HG03565 (cell line): ENCODE results near the gene PLD4.

Experiments used
- ATAC-seq: cut with Tn5 transposase; IDR thresholded peaks from one replicate; pipeline ENCODE4 v1.9.1; 2021; ENCODE audit warnings: mild to moderate bottlenecking, moderate library complexity; ENCODE audit not compliant: unreplicated experiment

Gene PLD4

DNA sequence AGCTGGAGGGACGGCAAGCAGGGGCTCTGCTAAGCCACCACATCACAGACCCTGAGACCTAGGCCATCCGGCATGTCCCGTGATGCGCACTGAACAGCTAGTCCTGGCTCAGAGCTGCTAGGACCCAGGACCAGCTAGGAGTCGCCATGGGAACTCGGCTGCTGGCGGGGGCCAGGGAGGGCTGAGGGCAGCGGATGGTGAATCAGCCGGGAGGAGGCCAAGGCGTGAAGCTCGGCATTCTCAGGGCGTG lies 48.4 kb downstream of the PLD4 start:
- no peak for ATAC-seq

DNA sequence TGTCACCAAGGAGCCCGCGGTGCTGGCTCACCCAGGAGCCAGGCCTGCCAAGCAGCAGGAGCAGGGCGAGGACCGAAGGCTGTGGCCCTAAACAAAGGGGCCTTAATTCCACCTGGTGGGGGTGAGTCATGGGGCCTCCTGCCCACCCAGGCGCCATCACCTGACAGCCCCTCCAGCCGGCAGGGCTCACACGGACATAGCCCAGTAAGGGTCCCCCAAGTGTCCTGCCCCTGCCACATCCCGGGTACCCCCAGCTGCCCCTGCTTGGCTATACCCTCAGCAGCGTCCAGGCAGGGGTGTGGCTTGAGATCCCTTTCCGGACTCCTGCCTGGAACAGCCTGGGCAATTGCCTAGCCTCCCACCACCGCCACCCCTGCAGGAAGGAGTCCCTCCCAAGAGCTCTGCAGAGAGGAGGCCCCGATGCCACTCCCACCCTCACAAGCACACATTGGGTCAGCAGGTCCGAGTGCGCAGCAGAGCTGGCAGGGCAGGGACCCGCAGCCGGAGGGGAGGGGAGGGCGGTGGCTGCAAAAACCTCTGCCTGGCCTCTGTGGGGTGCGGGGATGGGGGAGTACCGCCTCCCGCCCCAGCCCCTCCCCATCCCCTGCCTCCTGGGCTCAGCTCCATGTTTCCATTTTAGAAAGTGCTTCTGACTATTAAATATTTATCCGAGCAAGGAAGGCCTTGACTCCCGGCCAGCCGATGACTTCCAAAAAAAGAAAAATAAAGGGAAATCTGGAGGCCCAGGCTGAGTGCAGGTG lies 48.9 kb downstream of the PLD4 start:
- ATAC-seq, result no peak

DNA sequence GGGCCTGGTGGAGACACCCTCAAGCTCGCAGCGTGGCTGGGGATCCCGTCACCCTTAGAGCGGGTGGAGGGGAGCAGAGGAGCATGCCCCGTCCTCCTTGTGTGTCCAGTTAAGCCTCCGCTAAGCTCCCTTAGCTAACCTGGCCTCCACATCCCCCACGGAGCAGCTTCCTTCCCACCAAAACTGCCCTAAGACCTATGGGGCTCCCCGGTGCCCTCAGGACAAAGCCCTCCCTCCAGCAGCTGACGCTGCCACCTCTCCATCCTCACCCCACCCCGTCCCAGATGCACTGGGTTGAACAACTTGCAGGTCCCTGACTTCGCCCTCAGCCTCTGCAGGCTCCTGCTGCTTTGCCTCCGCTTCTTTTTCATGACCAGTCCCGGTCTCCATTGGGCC lies 49.5 kb downstream of the PLD4 start:
- ATAC-seq, result no peak

DNA sequence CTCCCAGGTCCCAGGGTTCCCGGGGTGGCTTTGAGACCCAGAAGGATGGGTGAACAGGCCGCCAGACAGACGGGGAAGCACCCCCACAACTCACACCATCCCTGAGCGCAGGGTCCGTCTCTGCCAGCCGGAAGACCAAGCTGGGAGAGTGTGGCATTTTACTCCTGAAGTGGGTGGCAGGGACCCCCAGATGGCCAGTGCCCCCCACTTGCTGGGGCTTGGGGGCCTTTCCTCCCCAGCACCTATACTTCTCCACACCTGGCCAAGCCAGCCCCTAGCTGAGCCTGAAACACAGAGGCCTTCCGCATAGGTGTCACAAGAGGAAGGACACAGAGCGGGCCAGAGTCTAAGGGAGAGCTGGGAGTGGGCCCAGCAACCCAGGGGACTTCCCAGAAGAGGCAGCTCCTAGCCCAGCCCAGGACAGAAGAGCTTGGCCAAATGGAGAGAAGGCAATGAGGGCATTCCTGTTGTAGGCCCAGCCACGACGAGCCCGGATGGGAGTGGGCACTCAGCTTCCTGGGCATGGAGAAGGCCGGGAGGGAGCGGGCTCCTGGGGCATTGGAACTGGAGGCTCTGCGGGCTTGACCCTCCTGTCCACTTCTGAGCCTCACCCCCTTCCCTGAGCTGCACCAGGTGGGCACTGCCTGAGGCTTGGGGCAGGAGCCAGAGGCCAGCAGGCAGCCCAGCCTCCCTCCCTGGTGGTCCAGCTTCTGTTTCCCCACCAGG lies 50.1 kb downstream of the PLD4 start:
- no peak for ATAC-seq

DNA sequence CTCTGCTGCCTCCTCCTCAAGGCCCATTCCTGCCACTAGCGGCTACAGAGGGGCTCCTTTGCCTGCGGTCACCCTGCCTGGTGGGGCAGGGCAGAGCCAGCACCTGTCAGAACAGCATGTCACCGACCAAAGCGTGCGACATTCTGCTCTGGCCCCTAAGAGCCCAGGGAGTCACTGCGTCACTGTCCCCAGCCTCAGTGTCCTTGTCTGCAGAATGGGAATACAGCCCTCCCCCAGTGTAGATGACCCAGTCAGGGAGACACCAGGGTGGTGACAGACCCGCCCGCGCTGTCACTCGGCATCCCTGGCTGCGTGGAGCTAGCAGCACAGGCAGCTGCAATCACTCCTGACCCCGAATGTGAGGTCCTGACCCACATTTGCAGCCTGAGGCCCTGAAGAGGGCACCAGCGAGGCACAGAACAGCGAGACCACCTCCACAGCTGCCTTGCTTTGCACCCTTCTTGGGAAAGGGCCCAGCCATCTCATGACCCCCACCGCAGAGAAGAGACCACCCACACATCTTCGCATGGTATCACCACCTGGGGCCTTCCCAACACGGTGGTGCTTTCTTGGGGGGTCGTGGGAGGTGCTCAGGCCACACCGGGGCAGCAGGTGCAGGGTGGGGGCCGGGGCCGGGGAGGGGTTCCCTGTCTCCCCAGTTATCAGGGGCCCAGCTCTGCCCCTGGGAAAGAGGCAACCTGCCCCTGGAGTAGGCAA lies 51.0 kb downstream of the PLD4 start:
- ATAC-seq, result no peak

DNA sequence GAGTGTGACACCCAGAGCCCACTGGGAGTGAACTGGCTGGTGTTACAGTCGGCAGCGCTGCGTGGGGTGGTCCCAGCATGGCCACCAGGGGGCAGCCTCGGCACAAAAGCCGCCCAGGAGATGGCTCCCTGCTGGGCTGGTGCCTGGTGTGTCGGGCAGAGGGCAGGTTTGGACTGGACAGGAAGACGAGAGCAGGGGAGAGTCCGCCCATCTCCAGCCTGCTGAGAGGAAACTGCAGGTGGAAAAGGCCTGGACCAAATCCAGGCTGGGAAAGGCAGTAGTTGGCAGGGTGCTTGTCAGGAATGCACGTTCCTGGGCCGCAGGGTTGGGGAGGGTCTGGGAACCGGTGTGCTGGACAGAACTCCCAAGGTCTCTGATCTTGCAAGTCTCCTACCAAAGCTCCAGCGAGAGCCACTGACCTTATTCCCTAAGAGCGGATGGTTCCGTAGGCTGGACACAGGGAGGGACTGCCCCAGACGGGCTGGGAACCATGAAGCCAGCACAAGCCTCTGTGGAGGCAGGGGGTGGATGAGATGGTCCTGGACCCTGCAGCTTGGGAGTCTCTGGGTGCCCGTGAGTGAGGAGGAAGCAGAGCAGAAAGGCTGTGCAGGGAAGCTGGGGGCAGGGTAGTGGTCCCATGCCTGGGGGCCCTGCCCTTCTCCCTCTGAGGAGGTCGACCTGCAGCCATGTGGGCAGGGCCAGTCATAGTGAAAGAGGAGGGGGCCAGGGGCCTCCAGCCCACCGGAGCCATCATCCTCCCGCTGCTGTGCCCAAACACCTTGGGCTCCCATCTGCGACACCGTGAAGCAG lies 51.7 kb downstream of the PLD4 start:
- no peak for ATAC-seq

DNA sequence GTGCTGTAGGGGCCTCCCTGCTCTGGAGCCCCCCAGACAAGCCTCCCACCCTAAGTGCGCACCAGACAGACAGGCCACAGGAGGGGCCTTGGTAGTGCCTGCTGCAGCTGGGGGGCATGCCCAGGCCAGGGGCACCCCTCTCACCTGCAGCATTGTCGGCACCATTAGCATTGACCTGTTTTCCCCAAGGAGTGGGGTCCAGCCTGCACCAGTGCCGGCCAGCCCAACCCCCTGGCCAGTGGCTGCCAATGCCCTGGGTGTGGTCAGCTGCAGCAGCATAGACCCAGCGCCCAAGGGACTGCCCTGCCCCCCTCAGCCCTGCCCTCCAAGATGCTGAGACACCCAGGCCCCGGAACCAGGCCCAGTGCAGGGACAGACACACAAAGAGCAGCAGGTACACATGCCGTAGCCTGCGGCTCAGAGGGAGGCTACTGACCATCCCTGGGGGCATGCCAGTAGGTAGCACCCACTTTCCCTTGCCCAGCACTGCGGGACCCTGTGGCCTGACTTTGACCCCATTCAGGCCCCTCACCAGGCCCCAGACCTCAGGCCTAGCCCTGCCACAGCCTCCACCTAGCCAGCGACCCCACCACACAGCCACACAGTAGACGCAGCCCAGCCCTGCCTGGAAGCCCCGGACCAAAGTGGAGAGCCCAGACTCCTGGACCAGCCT lies 52.5 kb downstream of the PLD4 start:
- ATAC-seq, result no peak

DNA sequence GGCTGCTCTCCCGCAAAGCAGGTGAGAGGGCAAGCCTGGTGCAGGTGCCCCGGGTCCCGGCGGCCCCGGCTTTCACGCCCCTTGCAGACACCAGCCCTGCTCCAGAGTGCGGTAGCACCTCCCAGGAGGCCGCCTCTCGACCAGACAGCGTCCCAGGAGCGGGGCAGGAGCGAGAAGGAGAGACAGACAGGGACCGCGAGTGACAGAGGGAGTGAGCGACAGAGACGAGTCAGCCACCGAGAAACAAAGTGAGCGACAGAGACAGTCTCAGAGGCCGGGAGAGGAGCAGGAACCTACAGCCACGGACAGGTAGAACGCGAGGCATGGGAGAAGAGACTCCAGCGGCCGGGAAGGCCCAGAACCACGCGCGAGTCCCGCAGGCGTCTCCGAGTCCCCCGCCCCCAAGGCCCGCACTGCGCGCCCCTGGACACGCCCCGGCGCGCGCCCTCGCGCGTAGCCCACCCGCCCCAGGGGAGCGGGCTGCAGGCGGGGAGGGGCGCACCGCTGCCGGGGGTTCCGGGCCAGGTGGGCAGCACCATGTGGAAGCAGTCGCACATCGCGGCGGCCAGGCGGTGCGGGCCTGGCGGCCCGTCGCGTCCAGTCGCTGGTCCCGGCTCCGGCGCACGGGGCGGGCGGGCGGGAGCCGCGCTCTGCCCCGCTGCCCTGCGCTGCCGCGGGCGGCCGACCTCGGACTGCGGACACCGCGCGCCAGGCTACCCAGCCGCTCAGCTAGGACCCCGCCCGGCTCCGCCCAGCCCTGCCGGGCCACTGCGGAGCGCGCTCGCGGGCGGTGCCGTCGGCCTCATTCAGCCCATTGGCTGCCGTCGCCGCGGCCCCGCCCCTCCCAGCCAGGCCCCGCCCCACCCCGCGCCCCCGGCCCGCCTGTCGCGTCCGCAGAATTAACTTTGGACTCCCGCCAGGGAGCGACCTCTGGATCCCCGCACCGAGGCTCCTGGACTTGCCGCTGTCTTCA lies 53.3 kb downstream of the PLD4 start, which contains the start of gene AHNAK2:
TSS of gene AHNAK2 (minus strand) at position 694 of the 973 bp plus-strand sequence. CDS start at position 557, 137 bp downstream.
- no peak for ATAC-seq

DNA sequence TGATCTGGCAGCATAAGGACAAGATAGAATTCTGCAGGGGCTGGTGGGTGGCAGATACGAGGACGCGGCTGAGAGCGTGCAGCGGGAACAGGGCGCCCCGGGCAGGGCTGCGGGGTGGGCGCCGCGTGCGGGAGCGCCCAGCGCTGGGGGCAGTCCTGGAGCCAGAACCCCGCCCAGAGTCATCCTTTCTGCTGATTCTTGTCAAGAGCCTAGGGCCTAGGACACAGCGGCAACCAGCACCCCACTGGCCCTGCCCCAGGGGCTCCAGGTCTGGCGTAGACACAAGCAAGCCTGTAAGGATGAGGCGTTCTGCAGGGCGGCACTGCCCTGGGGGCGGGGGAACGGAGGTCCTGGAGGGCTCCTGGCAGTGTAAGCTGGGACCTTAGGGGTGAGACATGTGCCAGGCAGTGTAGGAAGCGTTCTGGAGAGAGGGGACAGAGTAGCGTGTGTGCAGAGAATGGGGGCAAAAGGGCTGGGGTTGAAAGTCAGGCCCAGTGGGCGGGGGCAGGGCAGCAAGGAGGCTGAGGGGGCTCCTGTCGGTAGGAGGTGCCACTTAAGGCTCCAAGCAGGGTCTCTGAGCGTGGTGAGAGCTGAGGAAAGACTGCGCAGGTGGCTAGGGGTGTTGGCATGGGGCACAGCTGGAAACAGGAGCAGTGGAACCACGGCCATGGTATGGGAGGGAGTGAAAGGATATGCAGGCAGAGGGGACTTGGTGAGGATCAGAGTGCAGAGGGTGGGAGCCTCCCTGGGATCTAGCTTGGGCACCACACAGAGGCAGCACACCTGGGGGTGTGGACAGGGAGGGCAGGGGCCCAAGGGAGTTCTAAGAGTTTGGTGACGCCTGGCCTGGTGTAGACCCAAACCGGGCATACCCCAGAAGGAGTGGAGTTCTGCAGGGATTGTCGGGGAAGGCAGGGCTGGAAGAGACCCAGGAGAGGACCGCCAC lies 54.3 kb downstream of the PLD4 start:
- no peak for ATAC-seq

DNA sequence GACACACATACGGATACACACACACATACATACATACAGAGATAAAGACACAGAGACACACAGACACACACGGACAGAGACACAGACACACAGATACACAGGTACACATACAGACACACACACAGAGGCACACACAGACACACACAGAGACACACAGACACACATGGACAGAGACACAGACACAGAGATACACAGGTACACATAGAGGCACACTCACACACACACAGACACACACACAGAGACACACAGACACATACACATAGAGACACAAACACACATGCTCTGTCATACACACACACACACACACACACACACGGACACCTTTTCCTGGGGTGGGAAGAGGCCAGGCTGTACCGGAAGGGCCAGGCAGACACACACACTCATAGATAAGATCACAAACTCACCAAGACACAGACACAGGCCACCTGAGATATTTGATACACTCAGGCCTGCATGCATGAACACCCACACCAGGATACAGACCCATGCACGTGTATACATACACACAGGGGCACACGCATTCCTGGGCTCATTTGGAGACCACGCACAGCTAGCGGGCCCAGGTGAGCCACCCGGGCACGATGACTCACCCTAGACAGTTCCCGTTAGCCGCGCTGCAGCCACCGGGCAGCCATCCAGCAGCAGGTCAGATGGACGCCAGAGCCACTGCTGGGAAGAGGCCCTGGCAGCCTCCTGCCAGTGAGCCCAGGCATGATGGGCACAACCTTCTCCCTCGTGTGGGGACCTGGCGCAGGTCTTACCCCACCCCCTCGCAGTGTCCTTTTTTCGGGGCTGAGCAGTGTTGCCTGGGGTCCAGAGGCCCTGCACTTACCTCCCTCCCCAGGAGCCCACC lies 55.3 kb downstream of the PLD4 start:
- ATAC-seq, result no peak

DNA sequence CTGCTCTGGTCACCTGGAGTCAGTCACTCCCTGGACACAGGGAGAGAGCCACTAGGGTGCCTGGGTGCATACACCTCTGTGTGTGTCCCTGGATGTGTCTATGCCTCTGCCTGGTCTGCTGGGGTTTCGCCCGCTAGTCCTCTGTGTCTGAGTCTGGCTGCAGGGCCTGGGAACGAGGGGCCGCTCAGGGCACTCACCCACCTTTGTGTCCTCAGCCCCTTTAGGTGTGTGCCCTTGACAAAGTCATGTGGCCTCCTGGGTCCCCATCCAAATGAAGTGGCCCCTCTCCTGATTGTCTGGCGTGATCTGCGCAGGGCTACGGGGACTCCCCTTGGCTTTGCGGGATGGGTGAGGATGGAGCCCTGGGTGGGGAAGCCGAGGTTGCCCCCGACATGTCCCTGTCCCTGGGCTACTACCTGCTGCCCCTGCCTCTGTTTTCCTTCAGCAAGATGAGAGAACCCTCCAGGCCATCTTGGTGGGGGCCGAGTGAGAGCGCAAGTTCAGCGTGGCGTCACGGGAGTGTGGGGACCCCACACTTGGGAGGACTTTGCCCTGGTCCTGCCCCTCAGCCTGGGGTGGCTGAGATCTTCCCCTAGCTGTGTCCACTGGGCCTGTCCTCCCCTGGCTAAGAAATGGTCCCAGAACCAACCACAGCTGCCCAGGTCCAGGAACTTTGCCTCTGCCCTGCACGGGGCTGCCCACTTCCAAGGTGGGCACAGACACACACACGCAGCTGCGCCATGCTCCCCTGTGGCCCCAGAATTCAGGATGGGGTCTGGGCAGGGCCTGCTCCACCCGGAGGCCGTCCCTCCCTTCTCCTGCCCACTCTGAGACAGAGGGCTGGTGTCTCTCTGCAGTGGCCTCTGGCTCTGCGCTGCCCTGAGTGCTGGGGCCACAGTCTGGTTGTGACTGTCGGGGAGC lies 56.2 kb downstream of the PLD4 start:
- ATAC-seq, result no peak

DNA sequence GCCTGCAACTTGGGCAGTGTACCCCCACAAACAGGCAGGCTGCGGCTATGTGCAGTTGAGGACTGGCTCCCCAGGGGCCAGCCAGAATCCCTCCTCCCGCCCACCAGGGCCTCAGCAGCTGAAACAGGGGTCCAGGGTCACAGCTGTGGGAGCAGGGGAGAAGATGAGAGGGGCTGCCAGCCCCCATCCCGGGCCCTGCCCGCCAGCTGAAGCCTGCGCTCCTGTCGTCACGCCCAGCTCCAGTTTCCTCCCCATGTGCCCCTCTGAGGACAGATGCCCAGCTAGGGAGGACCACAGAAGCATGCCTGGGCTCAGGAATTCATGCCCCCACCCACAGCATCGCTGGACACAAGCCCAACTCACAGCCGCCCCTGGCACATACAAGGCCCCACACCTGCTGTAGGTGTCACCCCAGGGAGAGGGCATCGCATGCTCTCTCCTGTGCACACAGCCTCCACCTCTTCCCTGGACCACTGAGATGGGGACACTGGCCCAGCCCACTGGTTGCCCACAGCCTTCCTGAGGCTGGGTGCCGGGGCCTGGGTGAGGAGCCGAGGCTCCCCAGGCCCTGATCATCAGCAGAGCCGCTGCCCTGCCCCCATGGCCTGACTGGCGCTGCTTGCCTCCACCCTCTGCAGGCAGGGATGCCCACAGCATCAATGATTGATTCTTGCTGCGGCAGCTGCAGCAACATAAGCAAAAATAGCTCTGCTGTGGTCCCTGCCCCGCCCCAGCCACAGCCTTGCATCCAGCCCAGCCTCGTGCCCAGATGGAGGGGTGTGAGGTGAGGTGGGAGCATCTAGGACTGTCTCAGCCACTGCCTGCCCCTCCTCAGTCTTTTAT lies 57.2 kb downstream of the PLD4 start:
- ATAC-seq, result no peak

DNA sequence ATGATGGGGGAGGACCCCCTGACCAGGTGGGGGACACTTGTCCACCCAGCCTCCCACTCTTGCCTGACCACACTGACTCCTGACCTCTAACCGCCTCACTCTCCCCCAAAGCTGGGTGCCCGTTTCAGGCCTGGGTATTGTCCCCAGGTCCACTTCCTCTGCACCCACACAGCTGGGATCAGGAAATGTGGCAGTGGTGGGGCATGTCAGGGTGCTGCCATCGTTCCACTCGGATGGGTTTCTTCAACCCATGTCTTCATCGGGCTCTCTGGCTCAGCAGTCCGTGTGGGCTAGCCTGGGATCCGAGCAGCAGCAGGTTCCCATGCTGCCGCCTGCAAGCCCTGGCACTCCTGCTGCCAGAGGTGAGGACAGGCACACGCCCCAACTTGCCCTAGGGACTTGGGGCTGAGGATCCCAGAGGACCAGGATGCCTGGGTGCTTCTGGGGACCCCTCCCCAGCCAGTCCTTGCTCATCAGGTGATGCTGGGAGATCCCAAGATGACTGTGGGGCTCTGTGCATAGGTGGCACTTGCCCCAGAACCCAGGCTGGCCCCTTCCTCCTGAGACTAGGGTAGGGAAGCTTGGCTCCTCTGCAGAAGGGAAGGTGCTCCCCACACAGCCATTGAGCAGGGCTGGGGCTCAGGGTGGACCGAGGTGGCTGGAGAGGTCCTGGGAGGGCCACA lies 58.0 kb downstream of the PLD4 start:
- ATAC-seq, result no peak
